HEK293 (cell line): ENCODE results near the gene TMEM98.

Source experiments
- CTCF ChIA-PET: fragments of 350-600 bp; formaldehyde crosslinking; extraction: SDS; loops from one replicate; lab custom pipeline; 2021; ENCODE audit warnings: antibody characterized with exemption; lab: Yijun Ruan, JAX
- POLR2A ChIA-PET: fragments of 300-600 bp; formaldehyde crosslinking; extraction: SDS; loops from one replicate; lab custom pipeline; 2020; ENCODE audit warnings: antibody characterized with exemption, inconsistent platforms; lab: Yijun Ruan, JAX
- H3K27ac ChIP-seq: fragments of 200-500 bp; sonication (Bioruptor generic); 2 replicates; pipeline ENCODE4 v1.5.1; 2014; ENCODE audit warnings: low read depth, low read length, control low read depth, inconsistent platforms; ENCODE audit errors: extremely low read depth
- H3K36me3 ChIP-seq, 2 experiments: fragments of 200-500 bp in 1 of 2; sonication (Bioruptor generic) in 1 of 2; 1 replicate in 1 of 2; 2 replicates in 1 of 2; pipeline ENCODE4 v1.5.1; 2014 to 2017; ENCODE audit warnings: inconsistent platforms in 2 of 2, low read length in 2 of 2; ENCODE audit not compliant: control insufficient read depth in 2 of 2, insufficient read depth in 1 of 2
- H3K4me1 ChIP-seq: fragments of 200-500 bp; sonication (Bioruptor generic); 2 replicates; pipeline ENCODE4 v1.5.1; 2014; ENCODE audit warnings: mild to moderate bottlenecking, low read length, inconsistent platforms; ENCODE audit not compliant: control insufficient read depth, insufficient read depth
- H3K4me3 ChIP-seq: 2 replicates; pipeline ENCODE4 v1.5.1; 2011; ENCODE audit warnings: low read depth, mild to moderate bottlenecking, control low read depth, low read length, moderate library complexity
- H3K9me3 ChIP-seq: fragments of 200-500 bp; sonication (Bioruptor generic); 2 replicates; pipeline ENCODE4 v1.5.1; 2014; ENCODE audit warnings: low read depth, low read length, inconsistent platforms; ENCODE audit not compliant: control insufficient read depth, insufficient read depth
- FEZF1 ChIP-seq: fragments of 450-650 bp; formaldehyde crosslinking; IDR thresholded peaks from 2 replicates; pipeline ENCODE4 v1.5.1; 2016; ENCODE audit warnings: missing biosample characterization, missing genetic modification characterization
- PRDM6 ChIP-seq: fragments of 450-650 bp; formaldehyde crosslinking; IDR thresholded peaks from 2 replicates; pipeline ENCODE4 v1.5.1; 2017; ENCODE audit warnings: missing biosample characterization, missing genetic modification characterization
- SALL2 ChIP-seq: fragments of 450-650 bp; formaldehyde crosslinking; IDR thresholded peaks from 2 replicates; pipeline ENCODE4 v1.5.0; 2017; ENCODE audit warnings: missing biosample characterization, mild to moderate bottlenecking, missing genetic modification characterization, borderline replicate concordance
- SCRT2 ChIP-seq: fragments of 450-650 bp; formaldehyde crosslinking; IDR thresholded peaks from 2 replicates; pipeline ENCODE4 v1.5.1; 2016; ENCODE audit warnings: missing biosample characterization, missing genetic modification characterization
- YY2 ChIP-seq: fragments of 450-650 bp; formaldehyde crosslinking; IDR thresholded peaks from 2 replicates; pipeline ENCODE4 v1.5.1; 2016; ENCODE audit warnings: missing biosample characterization, missing genetic modification characterization
- ZBTB21 ChIP-seq: fragments of 450-650 bp; formaldehyde crosslinking; IDR thresholded peaks from 2 replicates; pipeline ENCODE4 v1.5.1; 2017; ENCODE audit warnings: missing biosample characterization, missing genetic modification characterization
- ZNF292 ChIP-seq: fragments of 450-650 bp; formaldehyde crosslinking; IDR thresholded peaks from 2 replicates; pipeline ENCODE4 v1.5.1; 2016; ENCODE audit warnings: low read depth, missing biosample characterization, missing genetic modification characterization, borderline replicate concordance
- ZNF311 ChIP-seq: fragments of 450-650 bp; formaldehyde crosslinking; IDR thresholded peaks from 2 replicates; pipeline ENCODE4 v1.5.1; 2017; ENCODE audit warnings: missing biosample characterization, missing genetic modification characterization, borderline replicate concordance
- ZNF426 ChIP-seq: fragments of 450-650 bp; formaldehyde crosslinking; IDR thresholded peaks from 2 replicates; pipeline ENCODE4 v1.5.1; 2017; ENCODE audit warnings: missing biosample characterization, missing genetic modification characterization, mild to moderate bottlenecking, inconsistent platforms, moderate library complexity
- ZNF48 ChIP-seq: fragments of 450-650 bp; formaldehyde crosslinking; IDR thresholded peaks from 2 replicates; pipeline ENCODE4 v1.5.1; 2016; ENCODE audit warnings: missing biosample characterization, missing genetic modification characterization
- ZNF830 ChIP-seq: fragments of 450-650 bp; IDR thresholded peaks from 2 replicates; pipeline ENCODE4 v1.5.0; 2018; ENCODE audit warnings: missing biosample characterization, missing genetic modification characterization, low read depth, mild to moderate bottlenecking, moderate library complexity
- ZXDB ChIP-seq: fragments of 450-650 bp; formaldehyde crosslinking; IDR thresholded peaks from 2 replicates; pipeline ENCODE4 v1.5.1; 2016; ENCODE audit warnings: missing biosample characterization, missing genetic modification characterization
- TF ChIP-seq, protein P1 (sequence below): fragments of 450-650 bp; formaldehyde crosslinking; IDR thresholded peaks from 2 replicates; pipeline ENCODE4 v1.5.1; 2016; ENCODE audit warnings: missing biosample characterization, missing genetic modification characterization
- TF ChIP-seq, protein P2 (sequence below): fragments of 450-650 bp; formaldehyde crosslinking; IDR thresholded peaks from 2 replicates; pipeline ENCODE4 v1.5.1; 2016; ENCODE audit warnings: missing biosample characterization, missing genetic modification characterization
- TF ChIP-seq, protein P3 (sequence below): fragments of 450-650 bp; formaldehyde crosslinking; IDR thresholded peaks from 2 replicates; pipeline ENCODE4 v1.5.1; 2017; ENCODE audit warnings: missing biosample characterization, missing genetic modification characterization
- TF ChIP-seq, protein P4 (sequence below): fragments of 450-650 bp; formaldehyde crosslinking; IDR thresholded peaks from 2 replicates; pipeline ENCODE4 v1.5.1; 2016; ENCODE audit warnings: missing biosample characterization, missing genetic modification characterization

The TMEM98 gene

DNA sequence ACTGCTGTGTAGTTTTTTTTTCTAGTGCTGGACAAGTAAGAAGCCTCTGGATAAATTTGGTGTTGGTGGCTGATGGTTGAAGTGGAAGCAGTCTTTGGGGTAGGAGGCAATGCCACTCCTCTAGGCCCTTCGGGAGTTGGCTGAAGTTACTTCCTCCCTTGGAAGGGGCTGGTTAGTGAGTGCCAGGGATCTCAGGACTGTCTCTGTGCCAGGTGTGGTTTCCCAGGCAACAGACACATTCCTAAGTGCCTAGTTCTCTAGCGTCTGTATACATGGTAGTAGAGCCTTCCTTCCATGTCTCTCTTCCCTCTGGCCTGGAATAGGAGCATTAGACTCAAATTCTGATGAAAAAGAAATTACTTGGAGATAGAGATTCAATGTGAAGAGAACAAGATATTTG, 15.3 kb downstream of the TMEM98 start:
- ChIA-PET CTCF (interaction anchor here (0.6 to 1.6 kb wide), 3 partner anchors 8 to 56 kb away, joined by 4 to 6 read pairs (median 4); no protein-coding TSS in a partner anchor), POLR2A (no interaction called here)
- H3K9me3 ChIP-seq = no peaks in the 10 kb centered on the region
- peaks cover 19 to 37% of the 10 kb centered on the region in 2 experiments for H3K36me3 ChIP-seq
- no peak overlapping the region for H3K4me3 ChIP-seq
- H3K4me1 ChIP-seq = no peaks in the 10 kb centered on the region
- TF ChIP-seq ZNF292 = no peak
- TF ChIP-seq, protein P1, sequence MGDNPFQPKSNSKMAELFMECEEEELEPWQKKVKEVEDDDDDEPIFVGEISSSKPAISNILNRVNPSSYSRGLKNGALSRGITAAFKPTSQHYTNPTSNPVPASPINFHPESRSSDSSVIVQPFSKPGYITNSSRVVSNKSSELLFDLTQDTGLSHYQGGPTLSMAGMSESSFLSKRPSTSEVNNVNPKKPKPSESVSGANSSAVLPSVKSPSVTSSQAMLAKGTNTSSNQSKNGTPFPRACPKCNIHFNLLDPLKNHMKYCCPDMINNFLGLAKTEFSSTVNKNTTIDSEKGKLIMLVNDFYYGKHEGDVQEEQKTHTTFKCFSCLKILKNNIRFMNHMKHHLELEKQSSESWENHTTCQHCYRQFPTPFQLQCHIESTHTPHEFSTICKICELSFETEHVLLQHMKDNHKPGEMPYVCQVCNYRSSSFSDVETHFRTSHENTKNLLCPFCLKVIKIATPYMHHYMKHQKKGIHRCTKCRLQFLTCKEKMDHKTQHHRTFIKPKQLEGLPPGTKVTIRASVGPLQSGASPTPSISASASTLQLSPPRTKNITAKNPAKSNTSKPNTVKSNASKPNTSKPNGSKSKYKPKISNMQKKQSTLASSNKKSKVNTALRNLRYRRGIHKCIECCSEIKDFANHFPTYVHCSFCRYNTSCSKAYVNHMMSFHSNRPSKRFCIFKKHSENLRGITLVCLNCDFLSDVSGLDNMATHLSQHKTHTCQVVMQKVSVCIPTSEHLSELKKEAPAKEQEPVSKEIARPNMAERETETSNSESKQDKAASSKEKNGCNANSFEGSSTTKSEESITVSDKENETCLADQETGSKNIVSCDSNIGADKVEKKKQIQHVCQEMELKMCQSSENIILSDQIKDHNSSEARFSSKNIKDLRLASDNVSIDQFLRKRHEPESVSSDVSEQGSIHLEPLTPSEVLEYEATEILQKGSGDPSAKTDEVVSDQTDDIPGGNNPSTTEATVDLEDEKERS = no peak
- no peak for TF ChIP-seq ZXDB
- TF ChIP-seq, protein P2, sequence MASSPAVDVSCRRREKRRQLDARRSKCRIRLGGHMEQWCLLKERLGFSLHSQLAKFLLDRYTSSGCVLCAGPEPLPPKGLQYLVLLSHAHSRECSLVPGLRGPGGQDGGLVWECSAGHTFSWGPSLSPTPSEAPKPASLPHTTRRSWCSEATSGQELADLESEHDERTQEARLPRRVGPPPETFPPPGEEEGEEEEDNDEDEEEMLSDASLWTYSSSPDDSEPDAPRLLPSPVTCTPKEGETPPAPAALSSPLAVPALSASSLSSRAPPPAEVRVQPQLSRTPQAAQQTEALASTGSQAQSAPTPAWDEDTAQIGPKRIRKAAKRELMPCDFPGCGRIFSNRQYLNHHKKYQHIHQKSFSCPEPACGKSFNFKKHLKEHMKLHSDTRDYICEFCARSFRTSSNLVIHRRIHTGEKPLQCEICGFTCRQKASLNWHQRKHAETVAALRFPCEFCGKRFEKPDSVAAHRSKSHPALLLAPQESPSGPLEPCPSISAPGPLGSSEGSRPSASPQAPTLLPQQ (tag by site-specific recombination) = no peak
- TF ChIP-seq FEZF1 (tag by site-specific recombination) = no peak
- no peak for TF ChIP-seq PRDM6
- no peak for TF ChIP-seq SCRT2 (tag by site-specific recombination)
- no peak for TF ChIP-seq ZNF830 (tag by site-specific recombination)
- TF ChIP-seq SALL2 (tag by site-specific recombination) = no peak
- TF ChIP-seq ZNF426 (tag by site-specific recombination) = no peak
- no peak for TF ChIP-seq YY2 (tag by site-specific recombination)
- H3K27ac ChIP-seq = no peak overlapping the region

DNA sequence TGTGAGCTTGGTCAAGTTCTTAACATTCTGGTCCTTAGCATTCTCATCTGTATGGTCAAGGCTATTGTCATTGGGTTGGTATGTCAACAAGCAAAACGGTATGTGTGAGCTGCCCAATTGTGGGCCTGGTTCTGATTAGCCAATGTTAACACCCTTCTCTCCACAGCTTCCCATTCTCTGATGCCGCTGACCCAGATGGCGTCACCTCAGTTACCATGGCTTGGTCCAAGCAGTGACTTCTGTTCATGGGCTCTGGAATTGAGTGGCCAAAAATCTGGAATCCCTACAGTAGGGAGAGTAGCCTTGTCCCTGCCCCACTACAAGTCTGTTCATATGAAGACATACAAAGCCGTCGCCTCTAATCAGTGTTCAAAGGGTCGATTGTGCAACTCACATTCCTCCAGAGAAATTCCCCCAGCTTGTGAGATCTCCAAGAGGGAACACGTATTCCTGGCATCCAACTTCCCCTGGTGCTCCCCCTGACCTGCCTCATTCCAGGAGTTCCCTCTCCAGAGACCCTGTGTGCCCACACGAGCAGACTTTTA, 15.8 kb downstream of the TMEM98 start:
- TF ChIP-seq, protein P3, sequence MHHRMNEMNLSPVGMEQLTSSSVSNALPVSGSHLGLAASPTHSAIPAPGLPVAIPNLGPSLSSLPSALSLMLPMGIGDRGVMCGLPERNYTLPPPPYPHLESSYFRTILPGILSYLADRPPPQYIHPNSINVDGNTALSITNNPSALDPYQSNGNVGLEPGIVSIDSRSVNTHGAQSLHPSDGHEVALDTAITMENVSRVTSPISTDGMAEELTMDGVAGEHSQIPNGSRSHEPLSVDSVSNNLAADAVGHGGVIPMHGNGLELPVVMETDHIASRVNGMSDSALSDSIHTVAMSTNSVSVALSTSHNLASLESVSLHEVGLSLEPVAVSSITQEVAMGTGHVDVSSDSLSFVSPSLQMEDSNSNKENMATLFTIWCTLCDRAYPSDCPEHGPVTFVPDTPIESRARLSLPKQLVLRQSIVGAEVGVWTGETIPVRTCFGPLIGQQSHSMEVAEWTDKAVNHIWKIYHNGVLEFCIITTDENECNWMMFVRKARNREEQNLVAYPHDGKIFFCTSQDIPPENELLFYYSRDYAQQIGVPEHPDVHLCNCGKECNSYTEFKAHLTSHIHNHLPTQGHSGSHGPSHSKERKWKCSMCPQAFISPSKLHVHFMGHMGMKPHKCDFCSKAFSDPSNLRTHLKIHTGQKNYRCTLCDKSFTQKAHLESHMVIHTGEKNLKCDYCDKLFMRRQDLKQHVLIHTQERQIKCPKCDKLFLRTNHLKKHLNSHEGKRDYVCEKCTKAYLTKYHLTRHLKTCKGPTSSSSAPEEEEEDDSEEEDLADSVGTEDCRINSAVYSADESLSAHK (tag by site-specific recombination) = no peak
- TF ChIP-seq ZNF48 (tag by site-specific recombination) (no peak), ZNF311 (tag by site-specific recombination) (no peak), ZBTB21 (tag by site-specific recombination) (no peak)
- TF ChIP-seq, protein P4, sequence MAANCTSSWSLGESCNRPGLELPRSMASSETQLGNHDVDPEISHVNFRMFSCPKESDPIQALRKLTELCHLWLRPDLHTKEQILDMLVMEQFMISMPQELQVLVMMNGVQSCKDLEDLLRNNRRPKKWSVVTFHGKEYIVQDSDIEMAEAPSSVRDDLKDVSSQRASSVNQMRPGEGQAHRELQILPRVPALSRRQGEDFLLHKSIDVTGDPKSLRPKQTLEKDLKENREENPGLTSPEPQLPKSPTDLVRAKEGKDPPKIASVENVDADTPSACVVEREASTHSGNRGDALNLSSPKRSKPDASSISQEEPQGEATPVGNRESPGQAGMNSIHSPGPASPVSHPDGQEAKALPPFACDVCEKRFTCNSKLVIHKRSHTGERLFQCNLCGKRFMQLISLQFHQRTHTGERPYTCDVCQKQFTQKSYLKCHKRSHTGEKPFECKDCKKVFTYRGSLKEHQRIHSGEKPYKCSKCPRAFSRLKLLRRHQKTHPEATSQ (tag by site-specific recombination) = no peak
- CTCF ChIA-PET = interaction anchor here (1.3 kb wide), 1 partner anchor 55 kb away, joined by 4 read pairs; no protein-coding TSS in a partner anchor

More for the DNA sequence above, 15.8 kb downstream of the TMEM98 start:
- Histone ChIP-seq H3K9me3 (no peaks in the 10 kb centered on the region), H3K36me3 (peaks cover 17 to 33% of the 10 kb centered on the region in 2 experiments), H3K4me1 (no peaks in the 10 kb centered on the region), H3K4me3 (no peak overlapping the region), H3K27ac (no peak overlapping the region)
- POLR2A ChIA-PET = interaction anchor here (0.6 kb wide), 1 partner anchor 480 kb away, joined by 3 read pairs; no protein-coding TSS in a partner anchor
